22Rv1 (cell line): ENCODE data around the gene GFOD1.

Experiments used
- ZFX ChIP-seq: fragments of 450-650 bp; IDR thresholded peaks from 2 replicates; pipeline ENCODE4 v1.6.1; 2017; ENCODE audit warnings: antibody characterized with exemption, borderline replicate concordance
- TF ChIP-seq, protein P1 (sequence below): fragments of 450-650 bp; IDR thresholded peaks from 2 replicates; pipeline ENCODE4 v1.5.1; 2017; ENCODE audit warnings: mild to moderate bottlenecking

DNA sequence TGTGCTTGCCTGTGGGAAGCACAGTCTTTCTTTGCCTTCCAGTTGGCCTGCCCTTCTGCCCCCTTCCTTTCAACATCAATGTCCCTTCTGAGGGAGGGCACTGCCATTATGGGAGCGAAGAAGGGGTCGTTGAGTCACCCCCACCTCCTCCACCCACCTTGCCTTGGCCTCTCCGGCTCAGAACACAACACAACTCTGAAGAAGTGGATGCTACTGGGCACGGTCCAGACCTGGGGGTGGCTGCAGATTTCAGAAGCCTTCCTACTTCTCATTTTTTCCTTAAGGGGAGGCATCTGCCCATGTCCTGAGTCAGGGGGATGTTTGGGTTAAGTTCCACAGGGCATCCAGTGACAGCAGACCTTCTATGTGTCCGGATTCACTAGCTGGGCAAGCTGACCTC is 72.1 kb downstream of the GFOD1 start:
- TF ChIP-seq, protein P1, sequence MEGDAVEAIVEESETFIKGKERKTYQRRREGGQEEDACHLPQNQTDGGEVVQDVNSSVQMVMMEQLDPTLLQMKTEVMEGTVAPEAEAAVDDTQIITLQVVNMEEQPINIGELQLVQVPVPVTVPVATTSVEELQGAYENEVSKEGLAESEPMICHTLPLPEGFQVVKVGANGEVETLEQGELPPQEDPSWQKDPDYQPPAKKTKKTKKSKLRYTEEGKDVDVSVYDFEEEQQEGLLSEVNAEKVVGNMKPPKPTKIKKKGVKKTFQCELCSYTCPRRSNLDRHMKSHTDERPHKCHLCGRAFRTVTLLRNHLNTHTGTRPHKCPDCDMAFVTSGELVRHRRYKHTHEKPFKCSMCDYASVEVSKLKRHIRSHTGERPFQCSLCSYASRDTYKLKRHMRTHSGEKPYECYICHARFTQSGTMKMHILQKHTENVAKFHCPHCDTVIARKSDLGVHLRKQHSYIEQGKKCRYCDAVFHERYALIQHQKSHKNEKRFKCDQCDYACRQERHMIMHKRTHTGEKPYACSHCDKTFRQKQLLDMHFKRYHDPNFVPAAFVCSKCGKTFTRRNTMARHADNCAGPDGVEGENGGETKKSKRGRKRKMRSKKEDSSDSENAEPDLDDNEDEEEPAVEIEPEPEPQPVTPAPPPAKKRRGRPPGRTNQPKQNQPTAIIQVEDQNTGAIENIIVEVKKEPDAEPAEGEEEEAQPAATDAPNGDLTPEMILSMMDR = no peak
- no peak for TF ChIP-seq ZFX
